GM12875 (cell line): ENCODE data around the gene RFX1.

ENCODE experiments used
- H3K4me3 ChIP-seq: one replicate; pipeline ENCODE4 v1.5.1; 2011; ENCODE audit warnings: low read depth, low read length, control low read depth
- TF ChIP-seq, protein P1 (sequence below): IDR thresholded peaks from 2 replicates; pipeline ENCODE4 v1.5.1; 2011; ENCODE audit warnings: low read depth, mild to moderate bottlenecking, control low read depth, inconsistent platforms, low read length, moderate library complexity, borderline replicate concordance; ENCODE audit not compliant: insufficient read depth

RFX1 gene

DNA sequence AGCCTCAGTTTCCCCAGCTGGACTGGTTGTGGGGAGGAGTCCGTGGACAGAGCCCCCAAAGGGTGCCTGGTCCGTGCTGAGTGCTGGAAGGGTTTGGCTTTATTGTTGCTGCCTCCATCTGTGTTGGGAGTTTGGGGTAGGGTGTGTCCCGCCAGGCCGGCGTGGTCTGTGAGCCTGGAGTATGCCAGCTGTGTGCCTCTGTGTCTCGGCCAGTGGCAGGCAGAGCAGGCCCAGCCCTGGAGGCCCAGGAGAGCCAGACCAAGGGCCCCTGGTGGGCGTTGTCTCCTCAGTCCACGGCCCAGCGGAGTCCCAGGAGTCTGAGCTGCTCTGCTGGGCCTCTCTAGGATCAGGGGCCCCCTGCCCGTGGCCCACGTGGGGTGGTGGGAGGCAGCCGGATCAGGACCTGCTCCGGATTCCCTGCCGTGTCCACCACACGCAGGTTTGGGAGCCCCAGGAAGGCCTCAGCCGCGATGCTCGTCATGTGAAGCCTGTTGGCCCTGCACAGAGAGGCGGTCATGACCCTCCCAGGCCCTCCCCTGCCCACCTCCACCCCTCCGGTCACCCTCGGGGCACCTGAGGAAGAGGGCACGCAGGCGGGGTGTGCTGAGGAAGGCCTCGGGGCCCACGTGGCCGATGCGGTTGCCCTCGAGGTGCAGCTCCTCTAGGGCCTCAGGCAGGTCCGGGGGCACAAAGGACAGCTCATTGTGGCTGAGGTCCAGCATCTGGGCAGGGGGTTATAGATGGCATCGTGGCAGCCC lies 74.5 kb downstream of the RFX1 start:
- TF ChIP-seq, protein P1, sequence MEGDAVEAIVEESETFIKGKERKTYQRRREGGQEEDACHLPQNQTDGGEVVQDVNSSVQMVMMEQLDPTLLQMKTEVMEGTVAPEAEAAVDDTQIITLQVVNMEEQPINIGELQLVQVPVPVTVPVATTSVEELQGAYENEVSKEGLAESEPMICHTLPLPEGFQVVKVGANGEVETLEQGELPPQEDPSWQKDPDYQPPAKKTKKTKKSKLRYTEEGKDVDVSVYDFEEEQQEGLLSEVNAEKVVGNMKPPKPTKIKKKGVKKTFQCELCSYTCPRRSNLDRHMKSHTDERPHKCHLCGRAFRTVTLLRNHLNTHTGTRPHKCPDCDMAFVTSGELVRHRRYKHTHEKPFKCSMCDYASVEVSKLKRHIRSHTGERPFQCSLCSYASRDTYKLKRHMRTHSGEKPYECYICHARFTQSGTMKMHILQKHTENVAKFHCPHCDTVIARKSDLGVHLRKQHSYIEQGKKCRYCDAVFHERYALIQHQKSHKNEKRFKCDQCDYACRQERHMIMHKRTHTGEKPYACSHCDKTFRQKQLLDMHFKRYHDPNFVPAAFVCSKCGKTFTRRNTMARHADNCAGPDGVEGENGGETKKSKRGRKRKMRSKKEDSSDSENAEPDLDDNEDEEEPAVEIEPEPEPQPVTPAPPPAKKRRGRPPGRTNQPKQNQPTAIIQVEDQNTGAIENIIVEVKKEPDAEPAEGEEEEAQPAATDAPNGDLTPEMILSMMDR: no peak
- H3K4me3 ChIP-seq: no peak overlapping the region

DNA sequence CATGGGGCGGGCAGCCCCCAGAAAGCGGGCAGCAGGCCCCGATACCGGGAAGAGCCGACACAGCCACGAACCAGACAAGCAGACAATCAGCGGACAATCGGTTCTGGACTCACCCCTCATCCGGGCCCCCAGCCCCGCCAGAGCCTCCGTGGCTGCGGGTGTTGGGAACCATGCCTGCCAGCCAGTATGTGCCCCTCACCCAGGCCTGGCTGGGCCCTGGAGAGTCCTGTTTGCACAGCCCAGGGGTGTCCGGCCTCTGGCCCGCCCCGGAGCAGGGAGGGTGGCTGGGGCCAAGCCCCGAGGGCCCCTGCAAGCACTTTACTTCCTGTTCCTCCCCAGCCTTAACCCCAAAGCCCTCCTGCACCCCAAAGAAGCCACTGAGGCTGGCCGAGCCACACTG lies 75.7 kb downstream of the RFX1 start:
- H3K4me3 ChIP-seq: no peak overlapping the region
- TF ChIP-seq, protein P1: no peak

DNA sequence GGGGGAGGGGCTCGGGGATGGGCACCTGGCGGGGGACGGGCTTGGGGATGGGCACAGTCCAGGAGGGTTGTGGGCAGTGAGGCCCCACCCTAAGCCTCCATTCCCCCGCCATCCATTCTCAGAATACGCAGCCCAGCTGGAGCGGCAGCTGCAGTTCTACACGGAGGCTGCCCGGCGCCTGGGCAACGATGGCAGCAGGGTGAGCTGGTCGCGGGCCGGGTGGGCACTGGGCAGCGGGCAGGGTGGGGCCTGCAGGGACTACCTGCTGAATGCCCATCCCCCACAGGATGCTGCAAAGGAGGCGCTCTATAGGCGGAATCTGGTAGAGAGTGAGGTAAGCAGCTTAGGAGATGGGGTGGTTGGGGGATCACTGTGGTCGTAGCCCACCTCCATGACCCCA lies 76.2 kb downstream of the RFX1 start:
- TF ChIP-seq, protein P1: no peak
- no peak overlapping the region for H3K4me3 ChIP-seq

DNA sequence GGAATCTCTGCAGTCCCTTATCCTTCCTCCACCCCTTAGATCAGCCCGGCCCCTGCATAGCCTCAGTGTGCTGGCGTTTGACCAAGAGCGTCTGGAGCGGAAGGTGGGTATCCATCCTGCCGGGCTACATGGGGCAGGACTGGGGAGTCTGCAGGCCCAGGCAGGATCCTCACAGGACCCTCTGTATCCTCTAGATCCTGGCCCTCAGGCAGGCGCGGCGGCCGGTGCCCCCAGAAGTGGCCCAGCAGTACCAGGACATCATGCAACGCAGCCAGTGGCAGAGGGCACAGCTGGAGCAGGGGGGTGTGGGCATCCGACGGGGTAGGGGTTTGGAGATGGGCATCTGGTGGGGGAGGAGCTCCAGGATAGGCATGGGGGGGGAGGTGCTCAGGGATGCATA lies 76.8 kb downstream of the RFX1 start:
- H3K4me3 ChIP-seq: no peak overlapping the region
- TF ChIP-seq, protein P1: no peak

DNA sequence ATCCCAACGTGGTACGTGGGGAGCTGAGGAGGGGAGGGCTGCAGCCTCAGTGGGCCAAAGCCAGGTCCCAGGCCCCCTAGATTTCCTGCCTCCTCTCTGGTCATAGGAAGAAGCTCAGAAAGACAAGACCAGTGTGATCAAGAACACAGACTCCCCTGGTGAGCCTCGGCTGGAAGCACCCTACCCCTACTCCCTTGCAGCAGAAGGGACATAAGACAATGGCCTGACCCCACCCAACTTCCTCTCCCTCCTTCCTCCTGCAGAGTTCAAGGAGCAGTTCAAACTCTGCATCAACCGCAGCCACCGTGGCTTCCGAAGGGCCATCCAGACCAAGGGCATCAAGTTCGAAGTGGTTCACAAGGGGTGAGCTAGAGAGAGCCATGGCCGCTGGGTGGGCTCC lies 79.4 kb downstream of the RFX1 start:
- no peak overlapping the region for H3K4me3 ChIP-seq
- TF ChIP-seq, protein P1: no peak

DNA sequence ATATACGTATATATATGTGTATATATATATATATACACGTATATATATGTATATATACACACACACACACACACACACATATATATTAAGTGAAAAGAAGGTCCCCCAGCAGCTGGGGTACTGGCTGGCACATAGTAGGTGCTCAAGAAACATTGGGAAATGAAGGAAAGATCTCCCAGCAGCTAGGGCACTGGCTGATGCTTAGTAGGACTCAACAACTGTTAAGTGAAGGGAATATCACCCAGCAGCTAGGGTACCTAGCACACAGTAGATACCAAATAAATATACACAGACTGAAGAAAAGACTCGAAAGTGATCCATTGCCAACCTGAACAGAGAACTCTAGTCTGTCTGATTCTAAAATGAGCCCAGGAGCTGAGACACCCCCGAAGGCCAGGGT lies 80.1 kb downstream of the RFX1 start:
- H3K4me3 ChIP-seq: no peak overlapping the region
- TF ChIP-seq, protein P1: no peak
